Ecto neural progenitor cell (in vitro differentiated cells): ENCODE results near the gene NSUN7.

Source experiments
- DNase-seq: peaks from one replicate; pipeline ENCODE4 v3.0.0-alpha.2; 2018; ENCODE audit warnings: low spot score

Gene NSUN7

DNA sequence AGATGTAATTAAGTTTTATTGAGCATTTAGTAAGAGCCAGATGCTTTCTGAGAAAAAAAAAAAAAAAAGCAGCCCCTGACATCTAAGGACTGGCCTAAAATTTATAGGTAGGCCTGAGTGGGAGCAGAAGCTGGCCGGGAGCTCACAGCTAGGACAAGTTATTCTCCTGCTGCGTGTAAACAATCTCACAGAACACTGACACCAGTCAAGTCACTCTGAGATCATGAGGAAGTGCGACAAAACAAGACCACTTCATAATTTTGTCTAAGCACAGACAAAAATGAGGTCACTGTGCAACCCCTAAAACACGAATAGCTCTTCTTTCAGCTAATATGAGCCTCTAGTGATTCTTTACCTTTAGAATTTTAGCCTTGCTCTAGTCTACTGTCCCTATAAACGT lies 15.3 kb upstream of the NSUN7 start:
- no peak for DNase-seq

DNA sequence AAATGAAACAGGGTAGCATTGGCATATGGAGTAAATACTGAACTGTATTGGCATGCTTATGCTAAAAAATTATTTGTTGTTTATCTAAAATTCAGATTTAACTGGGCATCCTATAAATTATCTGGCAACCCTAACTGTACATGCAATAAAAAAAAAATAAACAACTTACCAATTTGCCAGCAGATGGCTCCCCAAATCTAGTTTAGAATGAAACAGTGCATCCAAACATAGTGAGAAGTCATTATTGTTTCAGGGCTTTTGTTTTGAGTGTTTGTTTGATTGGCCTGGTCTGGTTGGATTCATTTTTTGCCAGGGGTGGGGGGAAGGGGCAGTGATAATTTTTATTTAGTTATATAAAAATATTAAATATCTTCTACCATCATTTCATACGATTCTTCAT lies 12.8 kb upstream of the NSUN7 start:
- no peak for DNase-seq

DNA sequence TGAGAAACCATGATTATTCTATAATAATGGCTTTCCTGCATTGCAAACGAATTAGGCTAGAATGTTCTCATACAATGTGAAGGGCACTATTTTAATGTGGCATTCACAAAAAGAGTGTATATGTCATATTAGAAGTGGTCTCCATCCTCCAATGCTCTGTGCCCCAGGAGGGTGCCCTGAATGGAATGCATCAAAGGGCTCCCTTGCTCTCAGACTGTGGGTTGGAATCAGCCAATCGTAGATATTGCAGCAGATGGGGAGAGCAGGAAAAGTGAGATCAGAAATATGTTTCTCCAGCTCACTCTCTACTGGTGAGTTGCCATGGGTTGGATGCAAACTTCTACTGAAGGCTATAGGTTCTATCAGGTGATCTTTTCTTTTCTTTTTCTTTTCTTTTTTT lies 11.9 kb upstream of the NSUN7 start:
- no peak for DNase-seq

DNA sequence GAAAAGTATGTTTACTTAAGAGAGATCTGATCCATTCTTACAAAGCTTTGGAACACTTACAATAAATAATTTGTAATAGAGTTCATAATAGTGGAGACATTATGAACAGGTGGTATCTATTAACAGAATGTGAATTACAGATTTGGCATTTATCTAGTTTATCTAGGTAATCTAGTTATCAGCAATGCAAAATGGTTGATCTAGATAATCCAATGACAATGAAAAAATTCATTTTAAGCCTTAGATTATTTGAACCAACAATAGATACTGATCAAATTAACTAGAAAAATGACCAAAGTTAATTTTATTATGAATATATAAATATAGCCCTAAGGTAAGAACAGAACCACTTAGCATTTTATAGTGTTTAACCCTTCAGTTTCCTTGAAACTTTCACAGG lies 10.4 kb upstream of the NSUN7 start:
- DNase-seq, result no peak

DNA sequence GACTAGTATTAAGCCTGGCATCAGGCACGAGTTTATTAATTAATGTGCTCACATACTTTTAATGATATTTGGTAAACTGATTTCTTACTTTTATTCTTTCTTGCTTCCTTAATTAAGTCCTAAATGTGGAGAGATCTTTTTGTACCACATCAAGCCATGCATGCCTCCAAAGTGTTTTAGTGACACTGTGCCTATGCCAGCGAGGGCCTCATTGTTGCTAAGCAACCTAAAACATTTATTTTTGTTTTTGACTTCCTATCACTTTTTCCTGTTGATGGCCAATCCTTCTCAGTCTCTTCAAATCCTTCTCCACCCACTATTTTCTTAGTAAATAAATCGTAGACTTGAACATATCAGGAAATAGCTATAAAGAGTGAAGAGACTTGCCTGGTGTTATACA lies 5.5 kb upstream of the NSUN7 start:
- no peak for DNase-seq

DNA sequence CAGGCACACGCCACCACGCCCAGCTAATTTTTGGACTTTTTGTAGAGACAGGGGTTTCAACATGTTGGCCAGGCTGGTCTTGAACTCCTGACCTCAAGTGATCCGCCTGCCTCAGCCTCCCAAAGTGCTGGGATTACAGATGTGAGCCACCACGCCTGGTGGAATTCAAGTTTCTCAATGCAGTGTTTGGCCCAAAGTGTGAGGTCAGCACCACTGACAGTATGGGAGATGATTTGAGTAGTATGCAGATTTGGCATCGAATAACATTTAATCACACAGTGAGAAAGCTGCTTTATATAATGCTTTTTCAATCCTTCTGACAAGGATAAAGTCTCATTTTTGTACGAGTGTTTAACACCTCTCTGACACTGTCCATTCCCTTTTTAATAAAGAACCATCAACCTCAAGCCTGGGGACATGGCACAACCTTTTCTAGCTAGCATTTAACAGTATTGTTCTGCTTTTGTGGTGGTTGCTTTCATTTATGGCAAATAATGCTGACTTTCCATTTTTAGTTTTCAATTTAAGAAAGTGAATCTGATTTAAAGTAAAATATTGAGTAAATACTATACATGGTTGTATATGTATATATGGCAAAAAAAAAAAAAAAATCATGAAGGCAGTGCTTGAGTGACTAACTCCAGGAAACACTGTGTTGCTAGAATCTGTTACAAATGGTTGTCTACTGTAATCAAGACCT lies 4.3 kb upstream of the NSUN7 start:
- DNase-seq, result no peak

DNA sequence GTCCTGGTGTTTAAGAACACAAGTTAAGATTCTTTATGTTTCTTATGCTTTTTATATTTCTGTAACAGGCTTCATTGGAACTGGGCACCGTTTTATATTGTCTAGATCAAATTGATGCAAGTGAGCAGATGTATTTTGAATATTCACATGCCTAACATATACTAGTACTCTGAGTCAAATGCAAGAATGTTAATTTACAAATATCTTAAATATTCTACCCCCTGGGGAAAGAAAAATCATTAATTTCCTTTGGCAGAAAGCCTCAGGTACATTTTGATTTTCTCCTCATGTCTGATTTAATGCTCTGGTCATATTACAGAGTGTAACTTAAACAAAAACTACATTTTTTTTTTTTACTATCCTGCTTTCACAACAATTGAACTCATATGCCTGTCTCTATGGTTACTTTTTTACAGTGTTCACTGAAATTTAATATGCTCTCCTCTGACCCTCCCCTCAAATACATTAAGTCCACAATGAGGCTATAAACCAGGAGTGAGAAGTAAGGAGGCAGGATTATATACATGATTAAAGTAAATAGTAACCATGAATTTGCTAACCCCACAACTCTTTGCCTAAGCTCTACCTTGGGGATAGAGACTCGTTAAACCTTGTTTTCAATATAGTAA lies 2.4 kb upstream of the NSUN7 start:
- DNase-seq, result no peak

DNA sequence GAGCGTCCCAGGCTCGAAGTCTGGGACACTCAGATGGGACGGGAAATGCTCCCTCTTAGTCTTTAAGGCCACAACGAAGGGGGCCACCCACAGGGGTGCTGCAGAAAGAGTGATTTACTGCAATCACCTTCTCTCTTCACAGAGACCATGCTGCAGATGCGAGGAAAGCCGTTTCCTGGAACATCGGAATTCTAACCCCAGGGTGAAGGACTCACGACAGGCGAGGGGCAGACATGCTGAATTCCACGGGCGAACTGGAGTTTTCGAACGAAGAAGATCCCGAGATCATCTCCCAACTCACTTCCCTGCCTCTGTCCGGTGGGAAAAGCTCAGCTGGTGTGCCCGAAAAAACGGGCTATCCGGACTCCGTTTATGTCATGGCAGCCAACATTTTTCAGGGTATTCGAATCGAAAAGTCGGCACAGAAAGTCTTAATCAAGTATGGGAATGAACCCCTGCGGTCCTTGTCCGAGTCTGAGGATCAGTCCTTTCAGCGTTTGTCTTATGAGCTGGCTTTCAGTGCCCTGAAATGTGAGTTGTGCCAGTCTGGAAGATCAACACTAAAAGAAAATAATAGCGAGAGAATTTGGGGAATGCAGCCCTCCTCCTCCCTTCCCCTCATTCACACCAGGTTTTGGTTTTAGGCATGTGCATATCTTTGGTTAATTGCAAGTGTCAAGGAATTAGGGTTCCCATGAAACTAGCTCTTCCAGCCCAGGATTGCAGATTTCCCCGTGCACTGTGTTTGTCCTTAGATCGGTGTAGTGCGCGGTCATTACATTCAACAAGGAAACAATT lies 905 bp downstream of the NSUN7 start:
- peak; percentile 56 for DNase-seq

DNA sequence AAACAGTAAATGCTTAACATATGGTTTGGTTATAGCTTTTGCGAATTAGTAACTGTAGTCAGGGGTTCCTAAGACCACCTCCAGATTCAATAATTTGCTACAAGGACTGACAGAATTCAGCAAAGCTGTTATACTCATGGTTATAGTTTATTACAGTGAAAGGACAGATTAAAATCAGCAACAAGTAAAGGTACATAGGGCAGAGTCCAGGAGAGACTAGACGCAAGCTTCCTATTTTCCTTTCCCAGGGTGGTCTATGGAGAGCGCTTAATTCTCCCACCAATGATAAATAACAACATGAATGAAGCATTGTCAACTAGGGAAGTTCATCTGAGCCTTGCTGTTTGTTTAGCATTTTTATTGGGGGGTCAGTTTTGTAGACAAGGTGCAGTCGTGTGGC lies 5.9 kb downstream of the NSUN7 start:
- DNase-seq, result no peak

DNA sequence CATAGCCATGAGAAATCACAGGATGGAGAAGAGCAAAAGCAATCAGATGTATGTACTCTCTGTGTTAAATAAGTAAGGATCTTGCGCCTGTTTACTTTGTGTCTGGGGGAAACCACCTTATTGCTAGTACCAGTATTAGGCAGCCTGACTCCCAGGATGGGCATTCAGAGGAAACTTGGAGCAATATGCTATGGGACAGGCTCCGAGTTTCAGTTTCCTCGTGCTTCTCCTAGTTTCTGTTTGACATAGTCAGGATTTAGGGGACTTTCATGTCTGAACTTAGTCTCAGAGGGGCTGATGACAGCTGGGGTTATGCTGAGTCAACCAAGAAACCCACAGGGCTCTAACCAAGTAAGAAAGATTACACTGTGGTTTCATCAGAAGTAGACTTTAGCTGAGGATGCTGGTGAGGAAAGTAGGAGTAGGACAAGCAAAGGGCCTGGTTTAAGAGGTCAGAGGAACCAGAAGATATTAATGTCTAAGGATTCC lies 13.5 kb downstream of the NSUN7 start:
- no peak for DNase-seq

DNA sequence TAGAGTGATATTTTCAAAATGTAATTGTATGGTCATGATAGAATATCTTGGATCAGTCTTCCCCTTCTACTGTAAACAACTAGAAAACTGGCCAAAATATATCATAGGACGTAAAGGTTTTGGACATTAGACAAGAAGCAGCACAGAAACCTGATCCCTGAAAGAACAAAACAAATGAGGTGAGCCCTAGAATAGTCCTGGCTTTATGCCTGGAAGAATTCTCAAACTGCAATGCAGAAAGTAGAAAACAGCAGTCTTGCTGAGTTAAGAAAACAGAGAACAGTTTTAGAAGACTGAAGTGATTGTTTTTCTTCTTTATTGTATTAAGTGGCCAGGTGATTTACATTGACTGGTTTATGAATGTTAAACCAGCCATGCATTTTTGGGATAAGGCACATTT lies 19.5 kb downstream of the NSUN7 start:
- DNase-seq, result no peak

DNA sequence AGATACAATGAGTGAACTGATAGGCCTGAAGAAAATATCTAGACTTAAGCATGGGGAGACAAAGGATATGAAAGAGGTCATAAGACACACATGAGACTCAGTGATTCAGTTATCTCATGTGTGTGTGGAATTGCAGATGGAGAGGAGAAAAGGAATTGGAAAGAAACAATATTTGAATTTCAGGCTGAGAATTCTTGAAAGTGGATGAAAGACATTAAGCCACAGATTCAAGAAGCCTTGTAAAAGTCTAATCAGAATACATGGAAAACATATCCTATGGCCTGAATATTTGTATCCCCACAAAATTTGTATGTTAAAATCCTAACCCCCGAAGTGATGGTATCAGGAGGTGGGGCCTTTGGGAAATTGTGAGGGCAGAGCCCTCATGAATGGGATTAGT lies 28.3 kb downstream of the NSUN7 start:
- no peak for DNase-seq

DNA sequence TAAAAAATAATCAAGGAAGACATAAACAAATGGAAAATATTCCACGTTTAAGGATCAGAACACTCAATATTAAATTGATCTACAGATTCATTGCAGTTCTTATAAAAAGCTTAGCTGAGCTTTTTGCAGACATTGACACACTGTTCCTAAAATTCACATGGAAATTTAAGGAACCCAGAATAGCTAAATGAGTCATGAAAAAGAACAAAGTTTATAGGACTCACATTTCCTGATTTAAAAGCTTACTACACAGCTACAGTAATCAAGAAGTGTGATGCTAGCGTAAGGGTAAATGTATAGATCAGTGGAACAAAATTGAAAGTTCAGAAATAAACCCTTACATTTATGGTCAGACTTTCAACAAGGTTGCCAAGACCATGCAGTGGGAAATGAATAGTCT lies 33.1 kb downstream of the NSUN7 start:
- DNase-seq, result no peak

DNA sequence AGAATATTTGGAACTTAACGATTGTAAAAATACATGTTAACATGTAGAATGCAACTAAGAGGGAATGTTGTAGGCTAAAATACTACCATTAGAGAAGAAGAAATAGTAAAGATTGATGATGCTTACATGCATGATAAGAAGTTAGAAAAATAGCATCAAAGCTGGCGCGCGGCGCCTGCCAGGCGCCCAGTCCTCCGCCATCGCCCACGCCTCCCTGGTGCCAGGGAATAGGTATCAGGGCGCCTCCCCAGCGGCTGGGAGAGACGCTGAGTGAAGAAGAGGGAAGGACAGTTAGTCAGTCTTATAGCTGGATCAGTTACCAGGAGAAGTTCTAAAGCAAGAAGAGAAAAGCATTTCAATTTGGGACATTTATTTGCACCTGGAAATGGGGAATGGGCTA lies 36.0 kb downstream of the NSUN7 start:
- no peak for DNase-seq

DNA sequence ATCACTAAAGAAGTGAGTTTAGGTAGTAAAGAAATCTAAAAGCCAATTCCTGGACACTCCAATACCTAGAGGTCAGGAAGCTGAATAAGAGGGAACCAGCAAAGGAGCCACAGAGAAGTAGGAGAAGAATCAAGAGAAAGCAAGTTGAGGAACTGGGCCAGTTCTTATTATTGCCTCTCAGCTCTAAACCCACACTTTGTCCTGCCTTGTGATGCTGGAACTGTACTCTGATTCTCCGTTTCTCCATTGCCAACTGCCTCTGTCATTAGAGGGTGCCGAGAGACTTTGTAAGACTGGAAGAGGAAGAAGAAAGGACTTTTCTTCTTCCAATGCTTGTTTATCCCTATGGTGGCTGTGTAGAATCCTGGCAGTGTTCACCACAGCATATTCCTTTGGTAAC lies 38.6 kb downstream of the NSUN7 start:
- DNase-seq, result no peak

DNA sequence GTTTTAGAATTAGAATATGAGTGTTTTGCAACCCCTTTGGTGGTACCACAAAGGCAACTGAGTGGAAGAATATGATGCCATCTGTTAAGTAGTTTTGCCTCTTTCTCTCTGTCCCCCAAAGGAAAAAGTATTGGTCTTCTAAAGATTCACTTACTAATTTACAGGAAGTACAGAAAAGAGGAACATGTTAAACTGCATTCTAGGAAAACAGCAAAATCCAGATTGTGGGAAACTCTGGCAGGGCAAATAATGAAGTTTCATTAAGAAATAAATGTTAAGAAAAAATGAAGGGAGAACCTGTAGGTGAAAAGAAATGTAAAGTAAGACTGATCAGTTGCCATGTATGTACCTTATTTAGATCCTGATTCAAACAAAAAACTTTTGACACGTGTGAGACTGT lies 39.3 kb downstream of the NSUN7 start:
- no peak for DNase-seq

DNA sequence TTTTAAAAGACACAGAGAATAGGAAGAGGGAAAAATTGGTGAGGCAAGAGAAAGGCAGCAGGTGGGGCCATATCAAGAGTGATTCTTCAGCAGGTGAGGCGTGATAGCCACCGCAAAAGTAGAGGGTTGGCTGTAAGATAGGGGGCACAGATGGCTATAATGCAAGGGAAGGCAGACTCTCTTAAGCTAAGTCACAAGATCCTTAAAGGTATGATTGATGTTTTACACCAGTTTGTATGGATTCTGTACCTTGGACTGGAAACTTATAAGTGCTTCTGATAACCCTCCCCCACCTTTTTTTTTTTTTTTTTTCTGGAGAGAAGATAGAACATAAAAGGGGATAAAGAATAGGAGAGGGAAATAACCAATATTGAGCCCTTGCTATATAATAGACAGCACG lies 40.0 kb downstream of the NSUN7 start:
- DNase-seq, result no peak

DNA sequence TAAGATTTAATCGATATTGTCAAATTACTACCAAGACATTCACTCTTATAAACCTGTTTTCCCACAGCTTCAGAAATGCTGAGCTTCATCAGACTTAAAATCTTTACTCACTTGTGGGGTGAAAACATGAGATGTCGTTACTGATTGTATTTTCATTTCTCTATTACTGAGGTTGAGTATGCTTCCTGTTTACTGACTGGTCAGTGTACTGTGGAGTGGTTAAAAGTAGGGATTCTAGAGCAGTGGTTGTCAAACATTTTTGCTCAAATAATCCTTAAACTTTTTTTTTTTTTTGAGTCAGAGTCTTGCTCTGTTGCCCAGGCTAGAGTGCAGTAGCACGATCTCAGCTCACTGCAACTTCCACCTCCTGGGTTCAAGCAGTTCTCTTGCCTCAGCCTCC lies 50.3 kb downstream of the NSUN7 start:
- no peak for DNase-seq

DNA sequence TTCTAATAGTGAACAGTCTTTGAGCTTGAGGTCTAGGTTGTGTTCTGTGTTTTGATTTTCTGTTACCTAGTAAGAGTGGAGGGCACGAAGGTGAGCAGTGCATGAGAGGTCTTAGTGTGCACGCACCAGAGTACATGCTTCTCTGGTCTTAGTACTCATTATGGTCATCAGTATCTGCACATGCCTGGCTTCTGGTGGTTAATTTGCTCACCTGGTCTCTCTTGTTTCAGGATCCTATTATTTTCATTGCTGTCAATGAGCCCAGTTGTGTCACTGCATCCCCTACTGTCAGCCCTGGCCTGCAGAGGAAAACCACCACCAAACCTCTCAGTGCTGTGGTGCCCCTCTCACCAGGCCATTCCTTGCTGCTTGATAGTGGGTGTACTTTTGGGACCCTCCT lies 54.8 kb downstream of the NSUN7 start:
- DNase-seq, result no peak

DNA sequence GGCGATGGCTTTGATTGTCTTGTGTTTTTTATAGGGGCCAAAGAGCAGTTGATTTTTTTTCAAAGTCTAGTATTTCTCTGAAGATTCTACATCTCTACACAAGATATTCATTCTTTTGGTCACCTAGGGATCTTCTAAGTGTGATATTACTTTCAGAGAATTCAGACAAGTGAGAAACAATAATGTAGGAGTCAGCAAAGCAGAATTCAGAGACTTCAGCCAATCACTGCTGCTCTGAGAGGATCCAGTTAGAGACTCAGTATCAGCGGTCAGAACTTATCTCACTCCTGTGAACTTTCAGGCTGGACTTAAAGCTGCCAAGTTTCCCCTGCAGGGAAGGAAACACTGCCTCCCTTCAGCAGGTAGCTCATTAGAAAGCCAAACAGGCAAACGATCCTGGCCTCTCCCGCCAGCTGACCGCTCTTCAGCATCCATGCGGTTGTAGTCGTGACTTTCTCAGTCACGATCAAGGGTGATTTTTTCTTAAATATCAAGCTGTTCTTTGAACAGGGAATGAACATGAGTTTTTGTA lies 59.2 kb downstream of the NSUN7 start:
- no peak for DNase-seq

DNA sequence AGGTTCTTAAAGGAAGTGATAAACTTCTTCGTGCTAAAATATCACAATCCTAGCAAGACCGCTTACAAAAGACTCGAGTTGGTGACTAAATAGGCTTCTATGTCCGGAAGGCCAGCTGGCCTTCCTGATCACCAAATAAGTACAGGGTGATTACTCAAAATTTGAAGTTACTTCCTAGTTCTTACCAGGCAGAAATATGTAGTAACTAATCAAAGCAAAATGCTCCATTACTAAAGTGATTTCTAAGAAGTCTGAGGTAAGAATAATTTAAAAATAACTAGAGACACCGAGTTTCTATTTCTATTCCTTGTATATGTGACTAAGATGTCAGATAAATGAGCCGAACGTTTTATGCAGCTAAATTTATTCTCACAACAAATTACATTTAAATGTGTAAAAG lies 62.2 kb downstream of the NSUN7 start:
- DNase-seq, result no peak

DNA sequence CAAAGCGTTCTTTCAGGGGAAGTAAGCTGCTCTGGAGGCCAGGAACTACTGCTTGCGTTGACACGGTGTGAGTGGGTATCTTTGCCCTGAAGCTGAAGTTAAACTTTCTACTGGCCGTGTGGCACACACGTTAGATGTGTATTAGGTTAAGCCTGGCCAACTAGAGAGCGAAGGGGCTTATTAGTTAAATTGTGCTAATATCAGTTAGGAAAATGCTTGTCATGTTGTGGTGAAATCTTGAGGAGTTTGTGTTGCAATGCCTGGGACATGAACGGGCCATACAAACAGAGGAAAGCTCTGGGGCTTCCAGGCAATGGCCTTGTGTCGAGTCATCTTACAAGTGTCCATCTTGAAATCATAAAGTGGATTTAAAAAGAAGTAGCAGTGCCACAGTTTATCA lies 62.6 kb downstream of the NSUN7 start:
- no peak for DNase-seq

DNA sequence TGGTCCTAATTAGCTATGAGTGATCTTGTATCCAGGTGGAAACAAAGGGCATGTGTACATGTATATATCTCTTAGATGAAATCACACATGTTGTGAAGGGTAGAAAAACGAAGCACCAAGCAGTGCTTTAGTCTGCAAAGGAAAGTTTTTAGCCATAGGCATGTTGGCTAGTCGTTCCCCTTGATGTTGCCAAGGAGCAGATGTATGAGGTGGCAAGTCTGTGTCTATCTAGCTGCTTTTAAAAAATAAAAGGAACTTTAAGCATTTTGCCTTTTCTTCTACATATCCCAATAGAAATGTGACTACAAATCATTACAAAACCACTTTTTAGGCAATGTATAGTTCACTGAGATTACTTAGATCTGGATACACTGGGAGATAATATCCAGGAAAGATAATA lies 63.1 kb downstream of the NSUN7 start:
- no peak for DNase-seq
